Vagina (tissue), 2 donors: ENCODE results near the gene FBXL7. TPM values are rescaled to one million over a fixed set of nuclear protein-coding genes. Genes with fewer than 3 reads are reported as not detected.

Experiments used
- DNase-seq, 2 donors: peaks; one replicate each; pipeline ENCODE4 v3.0.0-alpha.2; 2017; ENCODE audit errors: extremely low spot score in 2 of 2
- H3K27ac ChIP-seq: fragments of 200-600 bp; sonication (generic); one replicate; pipeline ENCODE4 v1.5.1; 2019
- H3K27me3 ChIP-seq: fragments of 200-600 bp; sonication (generic); one replicate; pipeline ENCODE4 v1.5.1; 2019
- H3K36me3 ChIP-seq, 2 donors: fragments of 200-600 bp; sonication (generic); one replicate each; pipeline ENCODE4 v1.5.1; 2017 to 2019
- H3K4me1 ChIP-seq: fragments of 200-600 bp; sonication (generic); one replicate; pipeline ENCODE4 v1.5.1; 2019
- H3K4me3 ChIP-seq, 2 donors: fragments of 200-600 bp; sonication (generic); 1 replicate in 1 of 2; 2 replicates in 1 of 2; pipeline ENCODE4 v1.5.1; 2016 to 2019
- H3K9me3 ChIP-seq: fragments of 200-600 bp; sonication (generic); one replicate; pipeline ENCODE4 v1.5.1; 2019
- POLR2A ChIP-seq, 2 donors: fragments of 450-650 bp; IDR thresholded peaks; one replicate each; pipeline ENCODE4 v1.6.1; 2017; ENCODE audit warnings: antibody characterized with exemption in 2 of 2, mild to moderate bottlenecking in 2 of 2, moderate library complexity in 2 of 2
- POLR2AphosphoS5 ChIP-seq, 2 donors: sonication (generic); formaldehyde crosslinking; IDR thresholded peaks; one replicate each; pipeline ENCODE4 v1.9.0; 2017; ENCODE audit warnings: antibody characterized with exemption in 2 of 2, mild to moderate bottlenecking in 2 of 2, low read depth in 1 of 2; ENCODE audit not compliant: insufficient read depth in 1 of 2
- intact Hi-C: fragments of 100-400 bp; cut with DNase I; formaldehyde crosslinking; loops from one replicate; pipeline ENCODE4 v1.15.1; 2023
- total RNA-seq: library from RNA; depleted of rRNA; stranded (reverse); fragments of >200 nt; gene quantifications from one replicate; pipeline ENCODE4 v1.2.3, GENCODE V29; 2016
- TF ChIP-seq, protein P1 (sequence below), 3 experiments: fragments of 450-650 bp in 2 of 3; fragments of 200-600 bp in 1 of 3; sonication (generic) in 1 of 3; IDR thresholded peaks; one replicate each; pipeline ENCODE4 v1.5.1; 2017 to 2019; ENCODE audit warnings: antibody characterized with exemption in 3 of 3, mild to moderate bottlenecking in 2 of 3, moderate library complexity in 2 of 3

Gene FBXL7
- total RNA-seq, 1 donor from 2014 or later, result 21.1 TPM

DNA sequence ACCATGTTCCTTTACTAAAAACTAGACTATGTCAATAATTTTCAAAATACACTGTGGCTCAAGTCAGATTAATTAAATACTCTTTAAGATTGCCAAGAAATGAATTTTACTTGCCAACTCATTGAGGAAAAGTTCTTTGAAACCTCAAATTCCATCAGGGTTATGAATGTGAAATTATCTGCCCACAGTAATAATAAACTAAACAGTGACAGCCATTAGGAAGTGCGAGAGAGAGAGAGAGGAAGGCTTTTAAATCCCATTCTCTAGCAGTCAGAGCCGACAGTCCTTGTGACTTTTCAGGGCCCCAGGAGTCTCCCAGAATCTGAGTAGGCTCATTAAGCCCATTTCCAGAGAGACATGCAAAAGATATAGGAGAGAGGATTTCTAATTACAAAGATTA, 443.5 kb downstream of the FBXL7 start:
- H3K27ac ChIP-seq, result no peak overlapping the region
- TF ChIP-seq POLR2A (IDR thresholded peaks at IDR 0.05) (no peak), POLR2AphosphoS5 (IDR thresholded peaks at IDR 0.05; ENCODE audit: insufficient read depth in 1 of 2, low read depth in 1 of 2) (no peak)
- TF ChIP-seq, protein P1, sequence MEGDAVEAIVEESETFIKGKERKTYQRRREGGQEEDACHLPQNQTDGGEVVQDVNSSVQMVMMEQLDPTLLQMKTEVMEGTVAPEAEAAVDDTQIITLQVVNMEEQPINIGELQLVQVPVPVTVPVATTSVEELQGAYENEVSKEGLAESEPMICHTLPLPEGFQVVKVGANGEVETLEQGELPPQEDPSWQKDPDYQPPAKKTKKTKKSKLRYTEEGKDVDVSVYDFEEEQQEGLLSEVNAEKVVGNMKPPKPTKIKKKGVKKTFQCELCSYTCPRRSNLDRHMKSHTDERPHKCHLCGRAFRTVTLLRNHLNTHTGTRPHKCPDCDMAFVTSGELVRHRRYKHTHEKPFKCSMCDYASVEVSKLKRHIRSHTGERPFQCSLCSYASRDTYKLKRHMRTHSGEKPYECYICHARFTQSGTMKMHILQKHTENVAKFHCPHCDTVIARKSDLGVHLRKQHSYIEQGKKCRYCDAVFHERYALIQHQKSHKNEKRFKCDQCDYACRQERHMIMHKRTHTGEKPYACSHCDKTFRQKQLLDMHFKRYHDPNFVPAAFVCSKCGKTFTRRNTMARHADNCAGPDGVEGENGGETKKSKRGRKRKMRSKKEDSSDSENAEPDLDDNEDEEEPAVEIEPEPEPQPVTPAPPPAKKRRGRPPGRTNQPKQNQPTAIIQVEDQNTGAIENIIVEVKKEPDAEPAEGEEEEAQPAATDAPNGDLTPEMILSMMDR (IDR thresholded peaks at IDR 0.05), result no peak
- H3K9me3 ChIP-seq, result no peaks in the 10 kb centered on the region
- no peaks in the 10 kb centered on the region for H3K4me1 ChIP-seq
- H3K27me3 ChIP-seq, result no peaks in the 10 kb centered on the region
- no peak overlapping the region for H3K4me3 ChIP-seq
- intact Hi-C loops, result no loop called here
- no peaks in the 10 kb centered on the region for H3K36me3 ChIP-seq
- no peak for DNase-seq

DNA sequence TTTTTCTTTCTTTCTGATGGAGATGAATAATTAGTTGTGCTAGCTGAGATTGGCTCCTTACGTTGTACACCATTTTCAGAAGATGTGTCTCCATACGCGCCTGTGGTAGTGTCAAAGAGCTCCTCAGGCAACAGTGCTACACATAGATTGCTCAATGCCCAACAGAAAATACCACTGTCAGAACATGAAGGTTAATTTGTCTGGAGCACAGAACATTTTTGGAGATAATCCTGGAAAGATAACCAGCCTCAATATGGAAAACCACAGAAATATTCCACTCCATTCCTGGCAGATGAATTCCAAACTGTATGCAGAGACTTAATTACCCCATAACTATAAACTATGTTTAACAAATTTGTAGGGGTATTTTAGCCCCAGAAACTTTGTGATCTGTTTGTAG, 446.0 kb downstream of the FBXL7 start:
- intact Hi-C loops, result no loop called here
- DNase-seq, result no peak
- TF ChIP-seq POLR2A (IDR thresholded peaks at IDR 0.05), result no peak
- TF ChIP-seq, protein P1 (IDR thresholded peaks at IDR 0.05), result no peak
- TF ChIP-seq POLR2AphosphoS5 (IDR thresholded peaks at IDR 0.05; ENCODE audit: insufficient read depth in 1 of 2, low read depth in 1 of 2), result no peak

DNA sequence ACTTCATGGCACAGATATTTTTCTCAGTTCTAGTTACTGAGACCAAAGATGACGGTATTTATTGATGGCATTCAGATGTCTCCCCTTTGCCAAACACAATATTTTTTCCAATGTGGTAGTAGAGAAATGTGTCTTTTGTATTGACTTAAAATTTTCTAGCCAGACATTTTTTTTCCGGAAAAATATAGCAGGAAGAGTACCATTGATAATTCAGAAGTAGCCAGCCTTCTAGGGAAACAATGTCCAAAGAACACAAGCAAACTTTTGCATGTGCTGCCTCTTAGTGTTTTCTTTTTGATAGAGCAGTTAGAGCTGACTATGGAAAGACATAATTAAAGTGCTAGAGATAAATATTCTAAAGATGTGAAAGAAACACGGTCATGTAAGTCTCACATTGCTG, 448.2 kb downstream of the FBXL7 start:
- H3K4me3 ChIP-seq, result no peak overlapping the region
- intact Hi-C loops, result no loop called here
- no peaks in the 10 kb centered on the region for H3K4me1 ChIP-seq

More for the DNA sequence above, 446.0 kb downstream of the FBXL7 start:
- Histone ChIP-seq H3K27me3 (no peaks in the 10 kb centered on the region), H3K4me3 (no peak overlapping the region), H3K27ac (no peak overlapping the region), H3K4me1 (no peaks in the 10 kb centered on the region), H3K9me3 (no peaks in the 10 kb centered on the region), H3K36me3 (no peaks in the 10 kb centered on the region)

DNA sequence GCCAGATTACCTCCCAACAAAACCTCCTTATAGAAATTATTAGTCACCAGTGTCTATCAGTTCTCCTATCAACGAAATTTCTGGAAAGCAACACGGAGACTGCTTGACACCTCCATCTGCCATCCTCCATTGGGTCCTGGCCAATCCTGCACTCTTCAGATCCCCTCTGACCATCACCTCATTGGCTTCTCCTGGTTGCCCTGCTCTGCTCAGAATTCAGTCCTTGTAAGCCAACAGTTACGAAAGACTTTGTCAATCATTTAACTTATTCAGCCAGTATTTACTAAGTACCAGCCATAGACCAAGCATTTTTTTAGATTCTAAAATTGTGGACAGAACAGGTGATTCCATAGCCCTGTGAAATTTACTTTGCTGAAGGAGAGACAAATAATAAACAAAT, 451.1 kb downstream of the FBXL7 start:
- Histone ChIP-seq H3K4me3 (no peak overlapping the region), H3K27ac (no peak overlapping the region), H3K36me3 (no peaks in the 10 kb centered on the region), H3K4me1 (no peaks in the 10 kb centered on the region), H3K9me3 (no peaks in the 10 kb centered on the region), H3K27me3 (no peaks in the 10 kb centered on the region)
- intact Hi-C loops, result no loop called here
- DNase-seq, result no peak
- TF ChIP-seq POLR2A (IDR thresholded peaks at IDR 0.05) (no peak), POLR2AphosphoS5 (IDR thresholded peaks at IDR 0.05; ENCODE audit: insufficient read depth in 1 of 2, low read depth in 1 of 2) (no peak)
- TF ChIP-seq, protein P1 (IDR thresholded peaks at IDR 0.05), result no peak

More for the DNA sequence above, 448.2 kb downstream of the FBXL7 start:
- DNase-seq, result no peak
- H3K36me3 ChIP-seq, result no peaks in the 10 kb centered on the region
- no peaks in the 10 kb centered on the region for H3K9me3 ChIP-seq
- no peaks in the 10 kb centered on the region for H3K27me3 ChIP-seq
- no peak overlapping the region for H3K27ac ChIP-seq
- TF ChIP-seq, protein P1 (IDR thresholded peaks at IDR 0.05), result no peak
- TF ChIP-seq POLR2AphosphoS5 (IDR thresholded peaks at IDR 0.05; ENCODE audit: insufficient read depth in 1 of 2, low read depth in 1 of 2), result no peak
- no peak for TF ChIP-seq POLR2A (IDR thresholded peaks at IDR 0.05)

DNA sequence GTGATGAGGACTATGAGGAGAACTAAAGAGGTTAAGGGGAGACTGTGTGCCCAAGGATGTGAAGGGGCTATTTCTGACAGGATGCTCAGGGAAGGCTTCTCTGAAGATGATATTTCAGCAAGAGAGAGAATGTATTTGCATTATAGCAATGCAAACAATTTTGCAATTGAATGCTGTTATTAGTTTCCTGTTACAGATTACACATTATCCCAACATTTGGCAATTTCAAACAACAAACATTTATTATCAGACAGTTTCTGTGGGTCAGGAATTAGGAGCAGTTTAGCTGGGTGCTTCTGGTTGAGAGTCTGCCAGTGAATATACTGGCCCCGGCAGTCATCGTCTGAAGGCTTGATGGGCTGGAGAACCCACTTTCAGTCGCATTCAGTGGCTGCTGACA, 451.6 kb downstream of the FBXL7 start:
- TF ChIP-seq, protein P1 (IDR thresholded peaks at IDR 0.05), result no peak
- TF ChIP-seq POLR2A (IDR thresholded peaks at IDR 0.05) (no peak), POLR2AphosphoS5 (IDR thresholded peaks at IDR 0.05; ENCODE audit: insufficient read depth in 1 of 2, low read depth in 1 of 2) (no peak)
- H3K36me3 ChIP-seq, result no peaks in the 10 kb centered on the region
- DNase-seq, result no peak
- no peaks in the 10 kb centered on the region for H3K9me3 ChIP-seq
- intact Hi-C loops, result no loop called here
- no peaks in the 10 kb centered on the region for H3K27me3 ChIP-seq
- no peaks in the 10 kb centered on the region for H3K4me1 ChIP-seq
- no peak overlapping the region for H3K27ac ChIP-seq
- no peak overlapping the region for H3K4me3 ChIP-seq
